HG02870 (cell line): Measurements from ENCODE around the gene PIEZO2.
A peak's percentile ranks its signal among the peaks of the same experiment; 100 is the strongest.
"Not testable (repeated sequence)": the region's sequence is repeated elsewhere in the genome, so short reads cannot be mapped to it uniquely, and the experiment has no call there.

ENCODE experiments used
- ATAC-seq: cut with Tn5 transposase; IDR thresholded peaks from one replicate; pipeline ENCODE4 v1.9.1; 2021; ENCODE audit warnings: mild to moderate bottlenecking, moderate library complexity; ENCODE audit not compliant: unreplicated experiment

Gene PIEZO2

GRCh38 chr18:11149441-11150270 lies at the start of gene PIEZO2:
Gene PIEZO2 (minus strand): TSS chr18:11149569. CDS start chr18:11148588, 981 bp downstream.
- ATAC-seq: peak; percentile 83

GRCh38 chr18:11183637-11184036 lies 34.3 kb upstream of the PIEZO2 start:
- no peak for ATAC-seq

DNA sequence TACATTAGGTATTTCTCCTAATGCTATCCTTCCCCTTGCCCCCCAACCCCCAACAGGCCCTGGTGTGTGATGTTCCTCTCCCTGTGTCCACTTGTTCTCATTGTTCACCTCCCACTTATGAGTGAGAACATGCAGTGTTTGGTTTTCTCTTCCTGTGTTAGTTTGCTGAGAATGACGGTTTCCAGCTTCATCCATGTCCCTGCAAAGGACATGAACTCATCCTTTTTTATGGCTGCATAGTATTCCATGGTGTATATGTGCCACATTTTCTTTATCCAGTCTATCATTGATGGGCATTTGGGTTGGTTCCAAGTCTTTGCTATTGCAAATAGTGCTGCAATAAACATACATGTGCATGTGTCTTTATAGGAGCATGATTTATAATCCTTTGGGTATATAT lies 32.3 kb upstream of the PIEZO2 start:
- ATAC-seq: not testable (repeated sequence)

DNA sequence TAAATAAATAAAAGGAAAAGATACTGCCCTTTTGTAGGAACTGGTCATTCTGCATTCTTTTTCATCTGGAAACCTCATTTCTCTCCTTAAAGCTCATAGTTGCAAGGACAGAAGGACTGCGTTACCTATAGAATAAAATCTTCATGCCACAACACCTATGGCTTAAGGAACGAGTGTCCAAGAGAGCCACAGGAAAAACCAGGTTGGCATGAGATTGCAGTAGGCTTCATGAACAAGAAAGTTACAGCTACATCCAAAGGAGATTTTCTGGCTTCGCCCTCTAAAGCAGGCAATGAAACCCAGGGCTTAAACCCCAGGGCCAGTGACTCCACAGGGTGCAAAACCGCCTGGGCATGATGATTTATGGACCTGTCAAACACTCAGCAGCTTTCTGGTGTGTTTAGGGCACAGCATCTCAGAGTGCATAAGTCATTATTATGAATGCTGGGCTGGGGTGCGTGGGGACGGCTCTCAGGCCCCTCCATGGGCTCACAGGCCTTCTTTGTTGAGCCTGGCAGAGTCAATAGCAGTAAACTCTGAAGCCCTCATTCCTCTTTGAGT lies 30.7 kb upstream of the PIEZO2 start:
- no peak for ATAC-seq

GRCh38 chr18:11178951-11179549 lies 29.7 kb upstream of the PIEZO2 start:
- no peak for ATAC-seq

GRCh38 chr18:11177382-11177781 lies 28.0 kb upstream of the PIEZO2 start:
- ATAC-seq: no peak

DNA sequence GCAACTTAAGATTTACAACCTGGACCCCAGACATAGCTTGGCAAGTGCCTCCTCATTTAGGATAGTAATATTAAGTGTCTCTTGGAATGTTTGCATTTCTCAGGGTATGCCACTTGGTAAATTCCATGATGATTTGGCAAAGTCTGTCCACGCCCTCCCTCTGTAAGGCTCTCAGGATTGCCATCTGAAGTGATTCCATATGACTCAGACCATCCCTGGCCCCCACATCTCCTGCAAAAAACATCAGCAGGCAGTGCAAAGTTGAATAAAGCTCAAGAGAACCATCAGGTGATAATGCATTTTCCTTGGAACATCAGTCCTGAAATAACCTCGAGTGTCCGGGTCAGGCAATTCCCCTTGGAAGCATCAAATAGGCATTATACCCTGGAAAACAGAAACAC lies 27.1 kb upstream of the PIEZO2 start:
- no peak for ATAC-seq

DNA sequence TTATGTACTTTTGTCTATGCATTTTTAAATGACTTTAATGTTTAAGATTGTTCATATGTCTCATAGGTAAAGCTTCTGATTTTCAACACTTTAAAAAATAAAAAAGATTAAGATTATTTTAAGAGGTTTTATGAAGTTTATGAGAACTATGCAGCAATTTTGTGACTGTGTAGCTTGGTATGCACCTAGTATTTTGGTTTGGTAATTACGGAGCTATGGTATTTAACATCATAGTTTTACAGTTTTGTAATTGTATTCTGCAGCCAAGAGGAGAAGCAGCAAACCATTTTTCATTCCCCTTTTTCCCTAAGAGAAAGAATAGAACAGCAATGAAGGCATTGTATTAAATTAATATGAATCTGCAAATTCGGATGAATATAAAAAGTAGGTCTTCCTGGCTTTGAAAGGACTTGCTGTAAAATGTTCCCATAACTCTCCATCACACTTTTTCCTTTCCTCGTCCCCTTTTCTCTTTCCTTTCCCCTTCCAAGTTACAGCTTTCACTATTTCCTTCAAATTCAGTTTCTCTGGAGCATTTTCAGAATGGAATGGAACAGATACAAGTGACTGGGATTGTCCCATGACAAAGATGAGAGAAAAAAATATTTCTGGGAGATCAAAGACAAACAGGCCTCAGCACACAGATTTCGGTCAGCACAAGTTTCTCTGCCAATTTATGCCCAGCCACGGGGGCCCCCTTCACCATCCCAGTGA lies 26.1 kb upstream of the PIEZO2 start:
- ATAC-seq: no peak

DNA sequence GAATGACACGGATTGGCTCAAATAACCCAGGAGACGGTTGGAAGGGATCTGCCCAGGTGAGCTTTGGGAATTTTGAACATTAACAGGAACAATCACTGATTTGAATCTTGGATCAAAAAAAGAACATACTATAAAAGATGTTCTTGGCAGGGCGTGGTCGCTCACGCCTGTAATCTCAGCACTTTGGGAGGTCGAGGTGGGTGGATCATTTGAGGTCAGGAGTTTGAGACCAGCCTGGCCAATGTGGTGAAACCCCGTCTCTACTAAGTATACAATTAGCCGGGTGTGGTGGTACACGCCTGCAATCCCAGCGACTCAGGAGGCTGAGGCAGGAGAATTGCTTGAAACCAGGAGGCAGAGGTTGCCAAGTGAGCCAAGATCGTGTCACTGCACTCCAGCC lies 24.8 kb upstream of the PIEZO2 start:
- ATAC-seq: not testable (repeated sequence)

DNA sequence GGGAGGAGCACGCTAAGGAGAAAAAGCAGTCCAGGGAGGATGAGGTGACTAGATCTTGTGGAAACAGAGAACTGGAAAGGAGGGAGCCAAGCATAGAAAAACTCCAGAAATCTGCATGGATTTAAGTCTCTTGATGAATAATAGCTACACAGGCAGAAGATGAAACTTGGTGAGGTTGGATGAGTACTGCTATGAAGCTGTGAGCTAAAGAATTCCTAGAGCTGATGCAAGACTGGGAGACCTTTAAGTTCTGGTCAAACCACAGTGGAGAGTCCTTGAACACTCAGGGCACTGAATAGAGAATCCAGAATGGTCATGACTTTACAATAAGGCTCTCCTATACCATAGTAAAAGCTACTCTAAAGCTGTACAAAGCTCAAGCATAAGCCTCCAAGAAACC lies 18.4 kb upstream of the PIEZO2 start:
- no peak for ATAC-seq

- no peak for ATAC-seq
Observed at GRCh38 chr18:11165952-11166351, 16.6 kb upstream of the PIEZO2 start.

GRCh38 chr18:11165138-11165537 lies 15.8 kb upstream of the PIEZO2 start:
- no peak for ATAC-seq

- ATAC-seq: no peak
Observed at GRCh38 chr18:11163665-11164064, 14.3 kb upstream of the PIEZO2 start.

- ATAC-seq: no peak
Observed at GRCh38 chr18:11162889-11163288, 13.5 kb upstream of the PIEZO2 start.

DNA sequence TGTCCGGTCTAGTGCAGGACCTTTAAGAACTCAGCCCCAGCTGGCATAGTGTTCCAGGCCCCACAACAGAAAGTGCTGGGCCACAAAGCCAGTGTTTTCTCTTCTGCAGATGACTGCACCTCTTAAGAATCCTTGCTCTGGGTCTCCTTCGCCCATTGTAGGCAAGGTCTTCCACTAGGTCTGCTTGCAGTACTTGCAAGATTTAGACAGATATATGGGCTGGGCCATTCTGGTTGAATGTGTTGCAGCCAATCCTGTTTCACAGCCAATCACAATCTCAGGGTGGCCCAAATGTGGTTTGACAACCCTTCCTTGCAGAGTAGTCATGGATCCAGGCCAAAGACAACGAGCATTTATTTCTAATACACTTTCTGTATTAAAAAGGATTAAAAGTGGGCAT lies 13.1 kb upstream of the PIEZO2 start:
- ATAC-seq: no peak

DNA sequence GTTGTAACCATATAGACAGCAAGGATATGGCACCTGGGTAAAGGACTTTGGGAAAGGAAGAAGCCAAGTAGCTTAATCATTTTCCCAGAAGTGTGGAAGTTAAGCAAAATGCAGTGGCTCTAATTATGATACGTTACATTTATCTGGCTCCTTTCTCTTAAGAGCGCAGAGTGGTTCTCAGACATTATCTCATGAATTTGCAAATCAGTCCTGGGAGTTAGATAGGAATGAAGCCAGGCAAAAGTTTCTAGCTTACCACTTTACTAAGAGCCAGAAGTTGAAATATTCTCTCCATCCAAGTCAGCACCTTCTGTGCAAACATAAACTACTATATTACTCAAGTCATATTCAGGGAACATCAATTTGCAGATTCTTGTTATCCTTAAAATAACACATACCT lies 10.9 kb upstream of the PIEZO2 start:
- ATAC-seq: no peak

GRCh38 chr18:11159844-11160243 lies 10.5 kb upstream of the PIEZO2 start:
- peak; percentile 67 for ATAC-seq

- no peak for ATAC-seq
Observed at GRCh38 chr18:11156978-11157377, 7.6 kb upstream of the PIEZO2 start.

GRCh38 chr18:11155034-11155759 lies 5.8 kb upstream of the PIEZO2 start:
- no peak for ATAC-seq

- ATAC-seq: no peak
Observed at GRCh38 chr18:11154368-11154989, 5.1 kb upstream of the PIEZO2 start.
